HG03066 (cell line): ENCODE data around the gene EIF4ENIF1.
"Not testable (repeated sequence)": the region's sequence is repeated elsewhere in the genome, so short reads cannot be mapped to it uniquely, and the experiment has no call there.

Source experiments
- ATAC-seq: cut with Tn5 transposase; IDR thresholded peaks from one replicate; pipeline ENCODE4 v1.9.1; 2021; ENCODE audit warnings: low read depth; ENCODE audit not compliant: unreplicated experiment

The EIF4ENIF1 gene

DNA sequence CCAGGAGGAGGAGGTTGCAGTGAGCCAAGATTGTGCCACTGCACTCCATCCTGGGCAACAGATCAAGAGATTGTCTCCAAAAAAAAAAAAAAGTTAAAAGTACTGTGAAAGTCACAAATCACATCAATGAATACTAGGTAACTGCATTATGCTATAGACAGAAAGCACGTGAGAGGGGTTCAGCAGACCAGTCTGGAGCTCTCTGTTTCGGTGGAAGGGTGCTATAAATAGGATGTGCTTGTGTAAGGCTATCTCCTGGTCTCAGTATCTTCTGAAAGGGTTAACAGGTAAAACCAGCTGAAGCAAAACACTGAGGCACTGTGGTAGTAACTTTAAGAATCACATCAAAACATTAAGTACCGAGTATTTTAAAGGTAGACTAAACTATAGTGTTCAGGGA is 43.4 kb downstream of the EIF4ENIF1 start:
- no peak for ATAC-seq

DNA sequence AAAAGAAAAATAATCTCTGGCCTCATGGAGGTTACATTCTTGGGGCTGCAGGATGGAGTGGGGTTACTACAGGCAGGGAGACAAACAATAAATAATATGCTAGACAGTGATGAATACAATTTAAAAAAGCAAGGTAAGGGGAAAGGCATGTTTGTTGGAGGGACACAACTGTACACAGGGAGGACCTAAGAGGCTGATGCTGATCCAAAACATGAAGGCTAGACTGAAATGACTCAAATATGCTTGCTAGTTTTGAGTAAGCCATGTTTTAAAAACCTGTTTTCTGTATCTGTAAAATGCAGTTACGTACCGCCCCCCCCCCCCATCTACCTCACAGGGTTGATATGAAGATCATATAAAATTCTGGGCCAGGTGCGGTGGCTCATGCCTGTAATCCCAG is 44.0 kb downstream of the EIF4ENIF1 start:
- no peak for ATAC-seq

DNA sequence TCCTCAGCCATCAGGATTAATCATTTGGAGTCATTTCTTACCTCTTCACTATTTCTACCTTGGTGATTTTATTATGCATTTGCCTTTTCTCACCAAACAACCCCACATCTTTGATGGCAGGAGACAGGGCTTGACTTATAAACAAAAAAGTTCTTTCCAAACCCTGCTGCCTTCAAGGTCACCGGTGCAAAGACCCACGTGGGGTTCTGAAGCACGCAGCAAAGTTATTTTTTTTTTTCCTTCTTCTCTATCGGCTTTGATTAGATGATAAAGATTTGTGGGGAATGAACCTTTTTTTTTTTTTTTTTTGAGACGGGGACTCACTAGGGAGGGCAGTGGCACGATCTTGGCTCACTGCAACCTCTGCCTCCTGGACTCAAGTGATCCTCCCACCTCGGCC is 46.1 kb downstream of the EIF4ENIF1 start:
- ATAC-seq, result no peak

DNA sequence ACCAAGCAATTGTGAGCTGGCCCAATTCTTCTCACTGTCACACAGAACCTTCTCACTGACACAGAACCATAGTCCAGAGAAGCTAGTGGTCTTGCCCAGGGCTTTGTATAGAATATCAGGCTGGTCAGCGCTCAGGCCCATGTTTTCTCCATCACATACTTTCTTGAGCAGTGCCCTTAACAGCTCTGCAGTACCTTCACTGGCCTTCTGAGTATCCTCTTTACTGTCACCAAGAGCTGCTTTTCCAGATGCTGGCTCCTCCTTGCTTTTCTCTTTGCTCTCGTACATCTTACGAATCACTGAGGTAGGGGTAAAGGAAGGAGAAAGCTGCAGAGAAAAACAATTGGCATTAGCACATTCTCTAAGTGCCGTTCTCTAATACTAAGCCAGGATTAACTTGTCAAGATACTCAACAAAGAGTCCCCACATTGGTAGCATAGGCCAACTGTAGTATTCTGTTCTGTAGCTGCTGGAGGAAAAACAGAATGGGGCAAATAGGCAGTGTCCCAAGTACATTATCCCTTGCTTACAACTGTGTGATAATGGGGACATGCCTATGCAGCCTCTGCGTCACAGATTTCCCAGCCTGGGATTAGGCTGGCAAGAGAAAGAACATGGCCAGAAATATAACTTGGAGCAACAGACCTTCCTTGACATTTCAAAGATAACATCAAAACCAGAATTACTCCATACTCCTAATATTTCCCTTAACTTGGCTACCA is 46.7 kb downstream of the EIF4ENIF1 start:
- ATAC-seq, result no peak

DNA sequence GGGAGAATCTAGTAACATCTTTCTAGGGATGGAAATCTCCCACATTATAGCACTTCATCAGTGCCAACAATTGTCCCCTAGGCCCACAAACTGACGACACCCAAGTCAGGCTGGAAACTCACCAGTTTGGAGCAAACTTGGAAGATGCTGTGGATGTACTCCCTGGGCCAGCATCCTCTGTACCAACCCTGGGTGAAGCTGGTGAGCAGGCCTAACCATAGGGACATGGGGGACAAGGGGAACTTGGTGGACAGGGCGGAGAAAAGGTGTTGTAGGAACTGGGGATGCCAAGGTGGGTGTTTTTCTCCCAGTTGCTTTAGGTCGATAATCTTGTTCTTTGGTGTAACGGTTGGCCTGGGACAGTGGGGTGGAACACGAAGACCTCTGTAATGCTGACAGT is 48.0 kb downstream of the EIF4ENIF1 start:
- no peak for ATAC-seq

GRCh38 chr22:31440681-31441080 is 49.0 kb downstream of the EIF4ENIF1 start:
- ATAC-seq, result no peak

DNA sequence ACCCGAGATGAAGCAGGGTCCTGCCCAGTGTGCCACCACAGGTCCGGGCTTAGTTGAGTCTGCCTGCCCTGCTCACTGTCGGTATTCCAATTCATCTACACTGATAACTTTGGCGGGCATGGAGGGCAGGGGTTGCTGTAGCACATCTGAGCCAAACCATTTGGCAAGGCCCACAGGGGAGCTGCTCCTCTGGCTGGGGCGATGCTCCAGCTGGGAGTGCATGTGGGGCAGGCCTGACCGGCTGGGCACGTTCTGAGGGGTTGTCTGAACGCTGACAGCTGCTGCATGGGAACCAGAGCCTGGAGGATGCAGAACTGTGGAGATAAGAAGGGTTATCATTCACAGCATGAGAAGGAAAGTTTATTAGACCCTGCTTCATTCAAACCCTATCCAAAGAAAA is 49.8 kb downstream of the EIF4ENIF1 start:
- ATAC-seq, result no peak

DNA sequence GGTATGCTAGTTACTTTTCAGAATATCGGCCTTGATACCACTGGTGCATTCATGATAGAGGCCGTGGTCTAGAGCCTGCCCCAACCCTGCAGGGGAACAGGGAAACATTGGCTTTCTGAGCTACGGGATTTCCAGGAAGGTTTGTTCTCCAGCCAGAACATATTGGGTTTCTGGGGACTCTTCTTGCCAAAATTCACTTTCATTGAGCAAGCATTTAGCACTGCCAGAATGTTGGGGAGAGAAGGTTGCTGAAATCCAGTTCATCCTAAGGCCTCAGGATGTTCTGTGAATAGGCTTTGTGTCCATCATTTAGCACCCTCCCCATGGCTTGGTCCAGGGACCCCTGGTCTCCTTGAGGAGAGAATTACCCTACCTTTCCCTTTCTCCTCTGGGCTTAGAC is 53.5 kb downstream of the EIF4ENIF1 start:
- ATAC-seq, result no peak

DNA sequence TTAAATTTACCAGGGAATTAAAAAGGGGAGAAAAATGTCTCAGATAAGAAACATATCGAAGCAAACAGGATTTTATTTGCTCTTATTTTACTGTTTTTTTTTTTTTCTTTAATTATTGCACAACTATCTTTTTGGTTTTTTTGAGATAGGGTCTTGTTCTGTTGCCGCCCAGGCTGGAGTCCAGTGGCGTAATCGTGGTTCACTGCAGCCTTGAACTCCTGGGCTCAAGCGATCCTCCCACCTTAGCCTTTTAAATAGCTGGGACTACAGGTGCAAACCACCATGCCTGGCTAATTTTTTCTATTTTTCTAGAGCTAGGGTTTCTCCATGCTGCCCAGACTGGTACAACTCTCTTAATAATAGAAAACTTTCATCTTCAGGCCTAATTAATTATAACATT is 57.7 kb downstream of the EIF4ENIF1 start:
- no peak for ATAC-seq

DNA sequence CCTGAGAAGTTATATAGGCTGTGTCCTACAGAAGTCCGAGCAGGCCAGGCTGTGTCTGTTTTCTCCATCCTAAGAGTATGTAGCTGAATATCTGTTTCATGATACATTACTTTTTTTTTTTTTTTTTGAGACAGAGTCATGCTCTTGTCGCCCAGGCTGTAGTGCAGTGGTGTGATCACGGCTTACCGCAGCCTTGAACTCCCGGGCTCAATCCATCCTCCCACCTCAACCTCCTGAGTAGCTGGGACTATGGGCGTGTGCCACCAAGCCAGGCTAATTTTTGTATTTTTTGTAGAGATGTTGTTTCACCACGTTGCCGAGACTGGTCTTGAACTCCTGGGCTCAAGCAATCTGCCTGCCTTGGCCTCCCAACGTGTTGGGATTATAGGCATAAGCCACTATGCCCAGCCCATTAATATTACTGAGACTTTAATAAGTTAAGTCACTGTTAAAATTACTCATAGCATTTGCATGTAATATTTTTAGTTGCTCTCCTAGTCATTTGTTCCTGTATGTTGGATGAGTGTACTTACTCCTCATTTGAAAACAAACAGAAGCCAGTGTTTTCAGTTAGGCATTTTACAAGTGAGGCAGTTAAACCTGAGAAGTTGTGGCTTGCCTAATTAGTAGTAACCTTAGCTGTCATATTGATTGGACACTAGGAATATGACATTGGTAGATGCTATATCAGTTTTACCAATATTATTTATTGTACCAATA is 64.2 kb downstream of the EIF4ENIF1 start:
- no peak for ATAC-seq

- not testable (repeated sequence) for ATAC-seq
Observed at GRCh38 chr22:31402350-31402749, 87.3 kb downstream of the EIF4ENIF1 start.

DNA sequence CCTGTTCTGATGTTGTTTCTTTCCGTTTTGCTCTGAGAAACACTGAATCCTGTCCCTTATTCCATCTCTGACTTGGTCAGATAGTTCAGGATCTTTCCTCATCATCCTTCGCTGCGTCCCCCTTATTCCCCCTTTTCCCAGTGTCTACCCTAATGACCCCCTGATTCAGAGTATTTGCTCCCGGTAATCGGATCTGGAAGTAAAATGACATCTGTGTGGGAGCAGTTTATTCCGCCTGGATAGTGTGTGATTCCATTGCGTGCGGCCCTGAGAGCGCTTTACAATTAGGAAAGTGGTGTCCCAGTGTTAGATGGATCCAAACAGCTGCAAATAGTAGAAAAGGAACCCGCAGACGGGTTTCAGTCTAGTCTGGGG is 89.6 kb downstream of the EIF4ENIF1 start:
- ATAC-seq, result no peak

DNA sequence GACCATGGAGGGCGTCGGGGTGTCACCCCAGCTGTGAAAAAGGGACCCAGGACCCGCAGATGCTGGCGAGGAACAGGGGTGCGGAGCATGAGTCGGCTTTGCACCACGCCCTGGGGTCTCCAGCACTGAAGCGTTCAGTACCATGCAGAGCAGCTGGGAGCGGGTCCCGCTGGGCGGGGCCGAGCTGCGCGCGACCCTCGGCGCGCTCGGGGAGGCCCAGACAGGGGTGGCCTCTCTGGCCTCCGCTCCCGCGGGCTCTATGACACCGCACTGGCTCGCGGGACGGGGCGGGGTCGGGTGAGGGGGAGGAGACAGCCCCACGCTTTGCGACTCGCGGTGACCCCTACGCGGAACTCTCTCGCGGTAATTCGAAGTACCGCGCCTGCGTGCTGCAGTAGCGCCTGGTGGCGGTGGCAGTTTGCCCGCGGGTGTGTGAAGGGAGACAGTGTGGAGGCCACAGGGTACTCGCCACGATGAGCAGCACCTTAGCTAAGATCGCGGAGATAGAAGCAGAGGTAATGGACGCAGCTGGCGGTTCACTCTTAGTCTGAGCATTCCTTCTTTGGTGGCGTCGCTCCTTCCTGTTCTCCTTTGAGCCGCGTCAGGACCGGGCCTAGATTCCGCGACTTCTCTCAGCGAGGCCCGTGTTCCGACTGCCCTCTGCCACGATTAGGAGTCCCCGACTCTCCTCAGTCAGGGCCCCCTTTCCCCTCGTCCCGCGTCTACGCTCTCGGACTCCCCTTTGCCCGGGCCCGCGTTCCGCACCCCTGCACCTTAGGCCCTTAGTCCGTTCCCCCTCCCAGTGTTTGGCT is 90.2 kb downstream of the EIF4ENIF1 start, which contains the start of gene DRG1:
DRG1 (plus strand) TSS at position 394 of the 812 bp plus-strand sequence; CDS start at position 474, 80 bp downstream.
- ATAC-seq, result peak; percentile 90

- no peak for ATAC-seq
Observed at GRCh38 chr22:31398231-31398630, 91.4 kb downstream of the EIF4ENIF1 start.

DNA sequence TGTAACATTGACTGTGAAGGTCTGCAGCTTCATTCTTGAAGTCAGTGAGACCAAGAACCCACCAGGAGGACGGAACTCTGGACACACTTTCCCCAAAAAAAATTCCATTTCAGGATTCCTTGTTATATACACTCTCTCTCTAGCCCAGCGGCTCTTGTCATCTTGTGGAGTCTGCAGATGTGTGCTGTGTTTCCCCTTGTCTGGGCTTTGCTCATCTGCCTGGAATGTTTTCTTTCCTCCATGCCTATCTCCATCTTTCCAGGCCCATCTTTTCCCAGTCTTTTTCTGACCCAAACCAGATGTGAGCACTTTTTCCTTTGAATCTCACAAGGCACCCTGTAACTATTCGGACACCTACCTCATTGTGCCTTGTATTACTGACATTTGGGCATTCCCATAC is 95.3 kb downstream of the EIF4ENIF1 start:
- no peak for ATAC-seq

- no peak for ATAC-seq
Observed at GRCh38 chr22:31393893-31394292, 95.7 kb downstream of the EIF4ENIF1 start.
